ENCODE results near the gene SLC17A7. TPM values are rescaled to one million over a fixed set of nuclear protein-coding genes. Genes with fewer than 3 reads are reported as not detected.
"Not testable (repeated sequence)": the region's sequence is repeated elsewhere in the genome, so short reads cannot be mapped to it uniquely, and the experiment has no call there.

Gene SLC17A7
- 0.17 and 0.42 TPM in 2 replicates for total RNA-seq

DNA sequence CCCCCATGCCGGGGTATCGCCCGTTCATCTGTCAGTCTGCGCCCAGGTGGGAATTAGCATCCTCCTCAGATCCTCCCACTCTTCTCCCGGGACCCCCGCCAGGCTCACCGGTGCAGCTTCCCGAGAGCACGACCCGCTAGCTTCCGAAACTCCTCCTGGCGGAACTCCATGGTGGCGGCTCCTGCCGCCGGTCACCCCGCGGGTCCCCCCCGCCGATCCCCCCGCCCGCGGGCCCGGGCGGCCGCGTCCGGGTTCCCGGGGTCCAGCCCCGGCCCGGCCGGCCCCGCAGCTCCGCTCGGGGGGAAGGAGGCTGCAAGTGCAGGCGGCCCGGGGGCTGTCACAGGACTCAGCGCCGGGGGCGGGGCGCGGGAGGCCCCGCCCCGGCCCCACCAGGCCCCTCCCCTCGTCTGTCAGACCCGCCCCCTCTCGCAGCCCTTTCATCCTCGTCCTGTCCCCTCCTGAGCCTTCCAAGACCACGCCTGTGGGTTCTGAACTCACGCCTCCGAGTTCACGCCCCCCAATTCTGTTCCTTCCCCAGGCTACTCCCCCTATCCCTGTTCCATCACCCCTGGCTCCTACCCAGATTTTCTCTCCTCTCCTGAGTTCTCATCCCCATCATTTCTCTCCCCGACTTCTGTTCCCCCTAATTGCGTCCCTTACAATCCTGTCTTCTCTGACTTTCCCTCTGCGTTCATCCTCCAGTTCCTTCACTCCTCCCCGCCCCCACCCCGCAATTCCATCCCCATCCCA is at the start of gene SLC17A7:
TSS of gene SLC17A7 (minus strand) at position 318 of the 750 bp plus-strand sequence. CDS start at position 170, 148 bp downstream.
- no peak for DNase-seq

DNA sequence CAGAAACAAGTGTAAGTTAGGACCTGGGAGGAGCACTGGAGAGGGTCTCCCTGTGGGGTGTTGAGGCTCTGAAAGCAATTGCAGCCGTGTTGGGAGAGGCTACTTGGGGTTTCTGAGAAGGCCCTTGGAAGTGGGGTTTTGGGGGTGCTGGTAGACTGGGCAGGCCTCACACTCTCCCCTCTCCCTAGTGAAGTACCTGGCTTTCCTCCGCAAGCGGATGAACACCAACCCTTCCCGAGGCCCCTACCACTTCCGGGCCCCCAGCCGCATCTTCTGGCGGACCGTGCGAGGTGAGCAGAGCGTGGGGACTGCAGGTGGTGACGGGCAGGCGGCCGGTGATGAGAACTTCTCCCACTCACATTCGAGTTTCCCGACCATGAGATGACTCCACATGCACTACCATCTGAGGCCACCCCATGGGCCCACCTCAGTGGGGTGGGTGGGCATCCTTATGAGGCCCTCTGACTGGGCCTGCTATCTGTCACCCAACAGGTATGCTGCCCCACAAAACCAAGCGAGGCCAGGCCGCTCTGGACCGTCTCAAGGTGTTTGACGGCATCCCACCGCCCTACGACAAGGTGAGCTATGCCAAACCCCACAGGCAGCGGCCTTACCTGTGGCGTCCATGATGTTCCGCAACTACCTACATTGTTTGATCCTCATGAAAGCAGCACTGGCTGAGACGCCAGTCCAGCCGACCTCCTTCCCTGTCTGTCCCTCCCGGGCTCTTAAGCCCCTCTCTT is 49.1 kb upstream of the SLC17A7 start:
- DNase-seq: no peak

- DNase-seq: no peak
These were observed 48.4 kb upstream of the SLC17A7 start for GRCh38 chr19:49489601-49490167.

DNA sequence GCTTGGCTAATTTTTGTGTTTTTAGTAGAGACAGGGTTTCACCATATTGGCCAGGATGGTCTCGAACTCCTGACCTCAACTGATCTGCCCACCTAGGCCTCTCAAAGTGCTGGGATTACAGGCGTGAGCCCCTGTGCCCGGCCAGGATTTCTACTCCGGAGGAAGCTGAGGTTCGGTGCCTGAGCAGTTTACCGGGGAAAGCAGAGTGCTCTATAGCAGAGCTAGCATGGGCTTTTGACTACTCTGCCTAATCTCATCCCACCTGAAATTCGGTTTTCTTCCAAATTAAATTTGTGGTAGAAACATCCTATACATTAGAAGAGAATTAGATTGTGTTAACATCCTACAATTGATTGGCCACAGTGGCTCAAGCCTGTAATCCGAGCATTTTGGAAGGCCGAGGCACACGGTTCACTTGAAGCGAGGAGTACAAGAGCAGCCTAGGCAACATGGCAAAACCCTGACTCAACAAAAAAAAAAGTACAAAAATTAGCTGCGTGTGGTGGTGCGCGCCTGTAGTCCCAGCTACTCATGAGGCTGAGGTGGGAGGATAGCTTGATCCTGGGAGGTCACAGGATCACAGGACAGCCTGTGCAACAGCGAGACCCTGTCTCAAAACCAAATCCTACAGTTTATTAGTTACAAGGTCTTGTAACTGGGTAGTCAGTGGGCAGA is 47.7 kb upstream of the SLC17A7 start:
- no peak for DNase-seq

DNA sequence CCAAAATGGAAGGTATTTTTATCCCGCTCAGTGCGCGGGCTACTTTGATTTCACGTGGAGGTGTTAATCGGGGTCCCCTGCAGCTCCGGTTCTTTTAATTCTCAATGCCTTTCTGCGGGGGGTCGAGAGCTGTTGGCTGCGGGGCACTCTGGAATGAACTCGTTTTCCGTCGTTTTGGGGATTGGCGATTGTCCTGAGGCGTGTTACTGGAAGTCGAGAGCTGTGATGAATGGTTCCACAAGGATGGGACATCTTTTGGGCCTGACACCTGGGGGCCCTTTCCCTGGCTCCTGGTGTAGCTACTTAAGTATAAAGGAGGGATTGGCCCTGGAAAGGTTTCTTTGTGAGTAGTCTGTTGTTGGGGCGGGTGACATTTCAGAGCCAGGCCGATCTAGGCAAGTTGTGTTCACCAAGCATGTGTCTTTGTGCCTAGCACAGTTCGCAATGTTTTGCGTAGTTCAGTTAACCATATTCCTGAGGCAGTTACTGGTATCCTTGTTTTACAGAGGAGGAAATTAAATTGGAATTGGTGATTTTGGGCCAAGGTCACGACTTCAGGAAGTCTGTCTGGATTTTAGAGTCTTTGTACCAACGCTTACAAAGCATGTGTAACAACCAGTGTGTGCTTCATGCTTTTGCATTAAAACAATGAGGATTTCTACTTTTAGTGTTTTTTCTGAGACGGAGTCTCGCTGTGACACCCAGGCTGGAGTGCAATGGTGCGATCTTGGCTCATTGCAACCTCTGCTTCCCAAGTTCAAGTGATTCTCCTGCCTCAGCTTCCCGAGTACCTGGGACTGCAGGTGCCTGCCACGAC is 46.9 kb upstream of the SLC17A7 start:
- DNase-seq: peak; percentile 67

- peak; percentile 100 for DNase-seq
These were observed 46.1 kb upstream of the SLC17A7 start, which contains the start of gene RPL13A for GRCh38 chr19:49487277-49488045. TSS of gene RPL13A (plus strand) at chr19:49487608. CDS start at chr19:49487630, 22 bp downstream.

GRCh38 chr19:49486710-49487276 is 45.5 kb upstream of the SLC17A7 start:
- no peak for DNase-seq

- no peak for DNase-seq
These were observed 44.9 kb upstream of the SLC17A7 start for GRCh38 chr19:49486232-49486631.

DNA sequence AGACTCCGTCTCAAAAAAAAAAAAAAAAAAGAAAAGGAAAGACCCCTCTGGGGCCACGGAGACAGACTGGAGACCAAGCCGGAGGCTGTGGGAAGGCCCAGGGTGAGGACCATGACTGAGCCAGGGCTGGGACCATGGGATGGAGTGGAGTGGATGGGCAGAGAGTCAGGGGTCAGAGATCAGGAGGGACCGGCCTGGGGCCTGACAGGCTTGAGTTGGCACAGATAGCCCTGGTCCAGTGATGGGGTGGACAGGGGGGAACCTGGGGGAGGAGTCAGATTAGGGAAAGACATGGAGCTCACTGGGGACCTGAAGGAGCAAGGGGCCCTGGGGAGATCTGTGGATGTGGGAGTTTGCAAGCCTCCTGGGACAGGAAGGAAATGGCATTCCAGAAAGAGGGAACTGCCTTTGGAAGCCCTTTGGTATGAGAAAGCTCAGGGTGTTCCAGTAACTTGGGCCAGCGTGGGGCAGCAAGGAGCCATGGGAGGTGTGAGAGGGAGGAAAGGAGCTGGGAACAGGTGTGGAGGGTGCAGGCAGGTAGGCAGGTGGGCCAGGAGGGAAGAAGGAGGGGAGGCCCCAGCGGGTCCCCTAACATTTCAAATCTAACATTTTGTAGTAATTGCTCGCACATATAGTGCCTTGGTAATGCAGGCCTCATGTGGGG is 39.8 kb upstream of the SLC17A7 start:
- no peak for DNase-seq

DNA sequence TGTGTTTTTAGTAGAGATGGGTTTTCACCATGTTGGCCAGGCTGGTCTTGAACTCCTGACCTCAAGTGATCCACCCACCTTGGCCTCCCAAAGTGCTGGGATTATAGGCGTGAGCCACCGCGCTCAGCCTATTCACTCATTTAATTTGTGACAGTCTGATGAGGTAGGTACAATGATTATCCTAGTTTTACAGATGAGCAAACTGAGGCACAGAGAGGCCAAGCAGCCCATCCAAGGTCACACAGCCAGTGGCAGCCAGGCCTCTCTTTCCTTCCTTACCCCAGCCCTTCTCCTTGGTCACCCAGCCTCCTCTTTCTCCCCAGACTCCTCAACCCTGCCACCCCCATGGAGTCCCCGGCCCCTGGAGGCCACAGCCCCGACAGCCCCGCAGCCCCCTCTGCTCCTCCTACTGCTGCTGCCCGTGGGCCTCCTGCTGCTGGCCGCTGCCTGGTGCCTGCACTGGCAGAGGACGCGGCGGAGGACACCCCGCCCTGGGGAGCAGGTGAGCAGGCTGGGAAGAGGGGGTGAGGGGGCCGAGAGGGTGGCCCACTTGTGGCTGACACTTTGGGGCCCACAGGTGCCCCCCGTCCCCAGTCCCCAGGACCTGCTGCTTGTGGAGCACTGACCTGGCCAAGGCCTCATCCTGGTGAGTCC is 38.8 kb upstream of the SLC17A7 start:
- no peak for DNase-seq

DNA sequence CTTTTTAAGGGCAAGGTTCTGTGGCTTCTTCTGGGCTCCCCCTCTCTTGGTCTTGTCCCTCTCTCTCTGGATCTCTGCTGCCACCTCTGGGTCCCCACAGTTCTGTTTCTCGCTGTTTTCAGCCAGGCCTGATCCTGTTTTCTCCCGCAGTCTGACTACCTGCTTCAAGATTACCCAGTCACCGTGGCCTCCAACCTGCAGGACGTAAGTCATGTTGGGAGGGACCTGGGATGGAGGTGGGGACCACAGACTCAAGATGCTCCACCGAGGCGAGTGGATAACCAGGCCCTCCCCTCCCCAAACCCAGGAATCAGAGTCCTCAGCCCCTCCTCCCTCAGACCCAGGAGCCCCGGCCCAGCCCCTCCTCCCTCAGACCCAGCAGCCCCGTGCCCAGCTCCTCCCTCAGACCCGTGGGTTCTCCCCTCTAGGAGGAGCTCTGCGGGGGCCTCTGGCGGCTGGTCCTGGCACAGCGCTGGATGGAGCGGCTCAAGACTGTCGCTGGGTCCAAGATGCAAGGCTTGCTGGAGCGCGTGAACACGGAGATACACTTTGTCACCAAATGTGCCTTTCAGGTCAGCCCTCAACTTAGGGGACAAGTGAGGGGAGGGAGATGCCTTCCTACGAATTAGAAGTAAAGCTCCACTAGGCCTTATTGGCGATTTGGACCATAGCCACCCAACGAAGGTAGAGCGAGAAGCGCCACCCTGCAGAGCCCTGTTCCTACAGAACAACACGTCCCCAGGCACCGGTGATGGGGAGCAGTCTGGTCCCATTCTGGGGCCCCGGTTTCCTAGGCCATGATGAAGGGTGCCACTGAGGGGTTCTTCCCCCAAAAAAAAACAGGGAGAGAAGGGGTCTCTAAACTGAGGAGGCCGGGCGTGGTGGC is 34.9 kb upstream of the SLC17A7 start:
- peak; percentile 68 for DNase-seq

DNA sequence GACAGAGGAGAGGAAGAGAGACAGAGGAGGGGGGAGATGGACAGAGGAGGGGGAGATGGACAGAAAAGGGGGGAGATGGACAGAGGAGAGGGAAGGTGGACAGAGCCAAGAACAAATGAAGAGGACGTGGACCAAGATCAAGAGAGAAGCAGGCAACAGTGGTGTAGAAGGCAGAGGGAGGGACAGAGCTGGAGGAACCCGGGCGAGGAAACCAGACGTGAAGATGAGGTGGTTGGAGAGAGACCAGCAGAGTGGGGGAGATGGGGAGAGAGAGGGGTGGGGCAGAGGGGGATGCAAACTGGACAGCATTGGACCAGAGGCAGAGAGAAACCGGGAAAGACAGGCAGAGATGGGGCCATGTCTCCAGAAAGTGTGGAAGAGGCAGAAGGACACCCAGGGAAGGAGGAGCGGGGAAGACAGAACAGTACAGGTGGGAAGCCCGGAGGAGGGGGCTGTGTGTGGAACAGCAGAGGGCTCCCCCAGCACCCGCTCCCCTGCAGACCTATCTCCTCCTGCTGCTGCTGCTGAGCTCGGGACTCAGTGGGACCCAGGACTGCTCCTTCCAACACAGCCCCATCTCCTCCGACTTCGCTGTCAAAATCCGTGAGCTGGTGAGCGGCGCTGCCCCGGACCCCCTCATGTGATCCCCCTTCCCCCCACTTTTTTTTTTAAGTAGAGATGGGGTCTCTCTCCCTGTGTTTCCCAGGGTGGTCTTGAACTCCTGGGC is 34.0 kb upstream of the SLC17A7 start:
- no peak for DNase-seq

GRCh38 chr19:49474542-49474924 is 33.2 kb upstream of the SLC17A7 start:
- no peak for DNase-seq

GRCh38 chr19:49473868-49474541 is 32.7 kb upstream of the SLC17A7 start, which contains the start of gene FLT3LG:
TSS of gene FLT3LG (plus strand) at chr19:49474215. CDS start at chr19:49474640, 425 bp downstream.
- peak; percentile 80 for DNase-seq

DNA sequence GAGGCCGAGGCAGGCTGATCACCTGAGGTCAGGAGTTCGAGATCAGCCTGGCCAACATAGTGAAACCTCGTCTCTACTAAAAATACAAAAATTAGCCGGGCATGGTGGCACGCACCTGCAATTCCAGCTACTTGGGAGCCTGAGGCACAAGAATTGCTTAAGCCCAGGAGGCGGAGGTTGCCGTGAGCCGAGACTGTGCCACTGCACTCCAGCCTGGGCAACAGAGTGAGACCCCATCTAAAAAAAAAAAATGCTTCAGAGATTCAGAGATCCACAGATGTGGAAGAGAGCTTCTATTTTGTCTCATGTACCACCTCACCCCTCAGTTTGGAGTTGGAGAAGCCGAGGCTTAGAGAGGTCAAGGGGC is 32.2 kb upstream of the SLC17A7 start:
- not testable (repeated sequence) for DNase-seq

GRCh38 chr19:49472936-49473335 is 31.6 kb upstream of the SLC17A7 start:
- DNase-seq: no peak

GRCh38 chr19:49470615-49470978 is 29.3 kb upstream of the SLC17A7 start:
- DNase-seq: no peak
